HG02623 (cell line): ENCODE measurements around the gene ALDH1L1.

Source experiments
- ATAC-seq: cut with Tn5 transposase; IDR thresholded peaks from one replicate; pipeline ENCODE4 v1.9.1; 2021; ENCODE audit warnings: moderate library complexity; ENCODE audit not compliant: unreplicated experiment

Gene ALDH1L1

GRCh38 chr3:126135406-126136076 lies 44.8 kb downstream of the ALDH1L1 start:
- ATAC-seq, result no peak

- ATAC-seq, result no peak
Observed at GRCh38 chr3:126135071-126135405, 45.3 kb downstream of the ALDH1L1 start.

- no peak for ATAC-seq
Observed at GRCh38 chr3:126134219-126134975, 46.0 kb downstream of the ALDH1L1 start.

GRCh38 chr3:126133606-126134005 lies 46.8 kb downstream of the ALDH1L1 start:
- no peak for ATAC-seq

GRCh38 chr3:126132751-126133511 lies 47.5 kb downstream of the ALDH1L1 start:
- no peak for ATAC-seq

- no peak for ATAC-seq
Observed at GRCh38 chr3:126131881-126132750, 48.3 kb downstream of the ALDH1L1 start.

- ATAC-seq, result no peak
Observed at GRCh38 chr3:126130981-126131745, 49.2 kb downstream of the ALDH1L1 start.

GRCh38 chr3:126130081-126130855 lies 50.1 kb downstream of the ALDH1L1 start:
- no peak for ATAC-seq

- no peak for ATAC-seq
Observed at GRCh38 chr3:126129398-126129891, 50.9 kb downstream of the ALDH1L1 start.

- no peak for ATAC-seq
Observed at GRCh38 chr3:126128504-126129397, 51.6 kb downstream of the ALDH1L1 start.

GRCh38 chr3:126127904-126128303 lies 52.5 kb downstream of the ALDH1L1 start:
- no peak for ATAC-seq

- no peak for ATAC-seq
Observed at GRCh38 chr3:126127452-126127851, 52.9 kb downstream of the ALDH1L1 start.

- ATAC-seq, result no peak
Observed at GRCh38 chr3:126126811-126127431, 53.5 kb downstream of the ALDH1L1 start.

- no peak for ATAC-seq
Observed at GRCh38 chr3:126126286-126126685, 54.1 kb downstream of the ALDH1L1 start.

- no peak for ATAC-seq
Observed at GRCh38 chr3:126125781-126126251, 54.6 kb downstream of the ALDH1L1 start.

GRCh38 chr3:126125341-126125740 lies 55.0 kb downstream of the ALDH1L1 start:
- ATAC-seq, result no peak

GRCh38 chr3:126124896-126125295 lies 55.5 kb downstream of the ALDH1L1 start:
- ATAC-seq, result no peak
